AG04450 (cell line): ENCODE measurements around the gene TBX3. TPM values are rescaled to one million over a fixed set of nuclear protein-coding genes. Genes with fewer than 3 reads are reported as not detected.

Source experiments
- CTCF ChIA-PET: fragments of 300-600, 350-600 bp; formaldehyde crosslinking; extraction: SDS; loops from one replicate; lab custom pipeline; 2022; ENCODE audit warnings: antibody characterized with exemption, inconsistent platforms; lab: Charles Lee
- POLR2A ChIA-PET: fragments of 350-600 bp; formaldehyde crosslinking; extraction: SDS; loops from one replicate; lab custom pipeline; 2021; ENCODE audit warnings: antibody characterized with exemption, inconsistent platforms; lab: Yijun Ruan, JAX
- DNase-seq: peaks from one replicate; pipeline ENCODE4 v3.0.0-alpha.2; 2011; ENCODE audit warnings: low read depth, low spot score
- H3K27ac ChIP-seq: one replicate; pipeline ENCODE4 v1.5.1; 2012; ENCODE audit warnings: low read depth, low read length, control low read depth
- H3K27me3 ChIP-seq: one replicate; pipeline ENCODE4 v1.6.0; 2012; ENCODE audit warnings: low read length; ENCODE audit not compliant: control insufficient read depth, insufficient read depth
- H3K4me3 ChIP-seq: 2 replicates; pipeline ENCODE4 v1.5.1; 2011; ENCODE audit warnings: mild to moderate bottlenecking, low read depth, low read length, control low read depth
- H3K9me3 ChIP-seq: 2 replicates; pipeline ENCODE4 v1.5.1; 2012; ENCODE audit warnings: low read length; ENCODE audit not compliant: control insufficient read depth, insufficient read depth
- polyA plus RNA-seq: library from polyadenylated mRNA; depleted of rRNA; stranded (reverse); fragments of >200 nt; gene quantifications from 2 replicates; pipeline ENCODE4 v1.2.3, GENCODE V29; 2011
- TF ChIP-seq, protein P1 (sequence below): IDR thresholded peaks from 2 replicates; pipeline ENCODE4 v1.5.1; 2011; ENCODE audit warnings: low read depth, low read length, control low read depth, inconsistent platforms

Gene TBX3
- polyA plus RNA-seq, 1 experiment, result 54.8 TPM

DNA sequence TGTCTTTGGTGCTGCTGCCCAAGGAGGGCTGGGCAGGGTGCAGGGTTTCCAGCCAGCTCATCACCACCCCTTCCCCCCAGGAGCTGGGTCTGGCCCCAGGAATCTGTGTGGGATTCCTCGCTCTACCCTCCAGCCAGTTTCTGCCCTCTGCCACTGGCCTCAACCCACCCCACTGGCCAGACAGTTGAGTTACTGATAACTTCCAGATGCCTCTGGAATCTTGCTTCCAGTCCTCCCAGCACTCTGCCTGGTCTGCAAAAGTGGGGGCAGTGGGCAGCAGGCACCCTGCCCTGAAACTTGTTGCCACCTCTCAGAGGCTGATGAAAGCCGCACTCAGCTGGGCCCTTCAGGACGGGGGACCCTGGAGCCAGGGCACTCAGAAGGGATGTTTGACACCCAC, 20.1 kb upstream of the TBX3 start:
- ChIA-PET CTCF (no interaction called here), POLR2A (interaction anchor here (0.9 to 1.6 kb wide), 2 partner anchors 20 to 41 kb away, joined by 3 to 7 read pairs; partner anchors contain the start of gene TBX3)
- H3K4me3 ChIP-seq, result no peak overlapping the region
- no peak for DNase-seq
- H3K9me3 ChIP-seq, result no peaks in the 10 kb centered on the region; the same call in 1 of the 2 replicates
- peaks cover 6% of the 10 kb centered on the region for H3K27me3 ChIP-seq
- TF ChIP-seq, protein P1, sequence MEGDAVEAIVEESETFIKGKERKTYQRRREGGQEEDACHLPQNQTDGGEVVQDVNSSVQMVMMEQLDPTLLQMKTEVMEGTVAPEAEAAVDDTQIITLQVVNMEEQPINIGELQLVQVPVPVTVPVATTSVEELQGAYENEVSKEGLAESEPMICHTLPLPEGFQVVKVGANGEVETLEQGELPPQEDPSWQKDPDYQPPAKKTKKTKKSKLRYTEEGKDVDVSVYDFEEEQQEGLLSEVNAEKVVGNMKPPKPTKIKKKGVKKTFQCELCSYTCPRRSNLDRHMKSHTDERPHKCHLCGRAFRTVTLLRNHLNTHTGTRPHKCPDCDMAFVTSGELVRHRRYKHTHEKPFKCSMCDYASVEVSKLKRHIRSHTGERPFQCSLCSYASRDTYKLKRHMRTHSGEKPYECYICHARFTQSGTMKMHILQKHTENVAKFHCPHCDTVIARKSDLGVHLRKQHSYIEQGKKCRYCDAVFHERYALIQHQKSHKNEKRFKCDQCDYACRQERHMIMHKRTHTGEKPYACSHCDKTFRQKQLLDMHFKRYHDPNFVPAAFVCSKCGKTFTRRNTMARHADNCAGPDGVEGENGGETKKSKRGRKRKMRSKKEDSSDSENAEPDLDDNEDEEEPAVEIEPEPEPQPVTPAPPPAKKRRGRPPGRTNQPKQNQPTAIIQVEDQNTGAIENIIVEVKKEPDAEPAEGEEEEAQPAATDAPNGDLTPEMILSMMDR, result no peak
- H3K27ac ChIP-seq, result peak overlapping the region; percentile 11

DNA sequence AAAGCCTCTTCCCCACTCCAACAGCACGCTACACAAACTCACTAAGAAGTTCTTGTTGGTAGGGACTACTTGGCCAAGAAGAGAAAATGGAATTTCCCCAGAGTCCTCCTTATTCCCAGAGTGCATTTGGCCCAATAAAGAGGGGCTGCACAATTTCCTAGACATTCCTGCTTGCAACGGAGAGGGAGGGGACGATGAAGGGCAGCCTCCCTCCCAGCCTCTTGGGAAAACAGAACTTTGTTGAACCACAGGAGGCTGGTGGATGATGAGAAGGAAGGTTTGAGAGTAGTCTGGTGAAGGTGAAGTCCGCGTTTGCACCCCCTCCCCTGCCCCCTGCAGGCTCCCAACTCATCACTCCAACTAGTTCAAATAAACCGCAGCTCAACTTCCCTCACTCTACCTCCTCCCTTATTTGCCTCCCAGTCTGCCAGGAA, 19.1 kb upstream of the TBX3 start:
- no peaks in the 10 kb centered on the region; the same call in 1 of the 2 replicates for H3K9me3 ChIP-seq
- DNase-seq, result no peak
- H3K27ac ChIP-seq, result no peak overlapping the region
- POLR2A ChIA-PET, result interaction anchor here (0.6 to 1.6 kb wide), 2 partner anchors 19 to 85 kb away, joined by 3 to 7 read pairs; partner anchors contain the start of gene TBX3
- TF ChIP-seq, protein P1, result no peak
- peaks cover 6% of the 10 kb centered on the region for H3K27me3 ChIP-seq
- H3K4me3 ChIP-seq, result no peak overlapping the region
- CTCF ChIA-PET, result interaction anchor here (0.7 kb wide), 2 partner anchors 464 to 523 kb away, joined by 6 read pairs; no protein-coding TSS in a partner anchor

DNA sequence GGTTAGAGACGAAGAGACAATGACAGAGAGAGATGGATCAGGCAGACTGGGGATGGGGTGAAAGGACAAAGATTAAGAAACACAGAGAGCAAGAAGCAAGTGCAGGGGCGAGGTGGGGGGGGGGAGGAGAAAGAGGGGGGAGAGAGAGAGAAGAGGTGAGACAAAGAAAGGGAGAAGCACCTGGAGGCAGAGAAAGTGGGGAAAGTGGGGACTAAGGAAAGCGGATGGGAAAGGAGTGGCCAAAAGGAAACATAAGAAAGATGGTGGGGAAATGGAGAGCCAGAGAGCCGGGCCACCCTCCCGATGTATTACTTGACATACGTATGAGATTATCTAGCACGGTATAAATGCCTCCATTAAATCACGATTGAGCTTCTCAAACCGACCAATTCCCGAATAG, 18.5 kb upstream of the TBX3 start:
- H3K27me3 ChIP-seq, result peaks cover 6% of the 10 kb centered on the region
- CTCF ChIA-PET, result no interaction called here

DNA sequence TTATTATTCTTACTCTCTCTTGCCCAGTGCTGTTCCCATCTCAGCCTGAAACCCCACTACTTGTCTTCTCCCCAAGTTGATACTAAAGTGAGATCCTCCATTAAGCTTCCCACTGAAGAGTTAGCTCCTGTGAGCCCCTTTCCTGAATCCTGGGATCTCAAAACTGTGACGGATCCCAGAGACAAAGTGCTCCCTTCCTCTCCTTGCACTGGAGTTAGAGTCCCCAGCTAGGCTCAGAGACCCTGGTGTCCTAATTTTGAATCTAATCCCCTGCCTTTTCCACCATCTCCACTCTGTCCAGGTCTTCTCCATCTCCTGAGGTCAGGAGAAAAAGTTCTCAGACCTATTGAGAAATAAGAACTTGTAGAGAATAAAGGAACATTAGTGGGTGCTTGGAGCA, 17.6 kb upstream of the TBX3 start:
- TF ChIP-seq, protein P1, result no peak
- CTCF ChIA-PET, result interaction anchor here (1.9 kb wide), 1 partner anchor 10 kb away, joined by 4 read pairs; no protein-coding TSS in a partner anchor
- peaks cover 6% of the 10 kb centered on the region for H3K9me3 ChIP-seq
- no peak overlapping the region for H3K4me3 ChIP-seq
- H3K27me3 ChIP-seq, result peaks cover 6% of the 10 kb centered on the region
- POLR2A ChIA-PET, result no interaction called here
- no peak overlapping the region for H3K27ac ChIP-seq
- DNase-seq, result no peak

More for the DNA sequence above, 18.5 kb upstream of the TBX3 start:
- POLR2A ChIA-PET, result no interaction called here
- Histone ChIP-seq H3K4me3 (no peak overlapping the region), H3K9me3 (no peaks in the 10 kb centered on the region; the same call in 1 of the 2 replicates), H3K27ac (no peak overlapping the region)
- TF ChIP-seq, protein P1, result no peak
- DNase-seq, result no peak

DNA sequence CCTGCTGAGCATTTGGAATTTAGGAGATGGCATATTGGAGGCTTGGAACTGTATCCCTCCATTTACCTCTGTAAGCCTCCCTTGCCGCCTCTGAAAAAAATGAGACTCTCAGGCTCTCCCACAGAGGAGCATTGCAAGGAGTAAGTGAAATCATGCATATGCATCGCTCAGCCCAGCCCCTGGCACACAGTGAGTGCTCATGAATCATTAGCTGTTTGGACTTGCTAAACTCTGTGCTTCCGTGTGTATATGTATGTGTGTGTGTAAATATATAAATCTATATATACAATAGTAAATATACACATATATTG, 17.1 kb upstream of the TBX3 start:
- CTCF ChIA-PET, result interaction anchor here (1.9 kb wide), 1 partner anchor 10 kb away, joined by 4 read pairs; no protein-coding TSS in a partner anchor
- Histone ChIP-seq H3K27me3 (peaks cover 6% of the 10 kb centered on the region), H3K4me3 (no peak overlapping the region), H3K27ac (no peak overlapping the region), H3K9me3 (peaks cover 6% of the 10 kb centered on the region)
- POLR2A ChIA-PET, result no interaction called here
- DNase-seq, result no peak
- TF ChIP-seq, protein P1, result no peak
